GM18505 (cell line): Measurements from ENCODE around the gene CD248.

Experiments
- ATAC-seq: cut with Tn5 transposase; IDR thresholded peaks from one replicate; pipeline ENCODE4 v1.9.1; 2021; ENCODE audit not compliant: unreplicated experiment
- POLR2A ChIP-seq: IDR thresholded peaks from 4 replicates; pipeline ENCODE4 v1.6.1; 2011; ENCODE audit warnings: borderline replicate concordance; ENCODE audit not compliant: insufficient read depth, insufficient read length; ENCODE audit errors: extremely low read depth

Gene CD248

DNA sequence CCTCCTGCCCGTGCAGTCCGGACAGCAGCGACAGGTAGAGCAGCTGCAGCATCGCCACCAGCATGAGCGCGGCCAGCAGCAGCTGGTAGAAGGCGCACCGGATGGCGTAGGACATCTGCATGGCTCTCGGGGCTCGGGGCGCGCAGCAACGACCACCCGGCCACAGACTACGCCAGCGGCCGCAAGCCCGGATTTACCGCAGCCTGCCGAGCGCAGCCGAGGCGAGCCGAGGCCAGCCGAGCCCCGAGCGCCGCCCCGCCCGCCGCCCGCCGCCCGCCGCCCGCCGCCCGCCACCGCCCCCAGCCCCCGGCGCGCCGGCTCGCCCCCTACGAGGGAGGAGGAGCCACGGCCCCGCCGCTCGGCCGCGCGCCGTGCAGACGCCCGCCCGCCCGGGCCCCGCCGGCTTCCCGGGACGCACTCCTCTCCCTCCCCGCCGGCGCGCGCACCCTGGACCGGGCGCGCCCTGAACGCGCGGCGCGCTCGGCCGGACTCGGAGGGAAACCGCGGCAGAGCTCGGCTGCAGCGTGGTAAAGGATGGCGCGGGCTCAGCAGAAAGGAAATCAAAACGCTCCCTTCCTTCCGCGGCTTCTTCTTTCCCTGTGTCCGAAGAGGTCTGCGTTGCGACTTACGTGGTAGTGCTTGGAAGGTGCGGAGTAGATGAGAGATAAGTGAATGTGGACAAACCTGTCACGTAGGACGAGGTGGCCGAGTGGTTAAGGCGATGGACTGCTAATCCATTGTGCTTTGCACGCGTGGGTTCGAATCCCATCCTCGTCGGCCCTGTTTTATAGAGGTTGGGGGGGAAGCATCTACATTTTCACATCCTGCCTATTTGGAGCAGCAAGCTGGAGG, 30.8 kb upstream of the CD248 start, which contains the start of gene B4GAT1:
TSS of gene B4GAT1 (minus strand) at position 205 of the 852 bp plus-strand sequence. CDS start at position 121, 84 bp downstream.
- peak; percentile 38 for ATAC-seq
- TF ChIP-seq POLR2A: peak; percentile 69

DNA sequence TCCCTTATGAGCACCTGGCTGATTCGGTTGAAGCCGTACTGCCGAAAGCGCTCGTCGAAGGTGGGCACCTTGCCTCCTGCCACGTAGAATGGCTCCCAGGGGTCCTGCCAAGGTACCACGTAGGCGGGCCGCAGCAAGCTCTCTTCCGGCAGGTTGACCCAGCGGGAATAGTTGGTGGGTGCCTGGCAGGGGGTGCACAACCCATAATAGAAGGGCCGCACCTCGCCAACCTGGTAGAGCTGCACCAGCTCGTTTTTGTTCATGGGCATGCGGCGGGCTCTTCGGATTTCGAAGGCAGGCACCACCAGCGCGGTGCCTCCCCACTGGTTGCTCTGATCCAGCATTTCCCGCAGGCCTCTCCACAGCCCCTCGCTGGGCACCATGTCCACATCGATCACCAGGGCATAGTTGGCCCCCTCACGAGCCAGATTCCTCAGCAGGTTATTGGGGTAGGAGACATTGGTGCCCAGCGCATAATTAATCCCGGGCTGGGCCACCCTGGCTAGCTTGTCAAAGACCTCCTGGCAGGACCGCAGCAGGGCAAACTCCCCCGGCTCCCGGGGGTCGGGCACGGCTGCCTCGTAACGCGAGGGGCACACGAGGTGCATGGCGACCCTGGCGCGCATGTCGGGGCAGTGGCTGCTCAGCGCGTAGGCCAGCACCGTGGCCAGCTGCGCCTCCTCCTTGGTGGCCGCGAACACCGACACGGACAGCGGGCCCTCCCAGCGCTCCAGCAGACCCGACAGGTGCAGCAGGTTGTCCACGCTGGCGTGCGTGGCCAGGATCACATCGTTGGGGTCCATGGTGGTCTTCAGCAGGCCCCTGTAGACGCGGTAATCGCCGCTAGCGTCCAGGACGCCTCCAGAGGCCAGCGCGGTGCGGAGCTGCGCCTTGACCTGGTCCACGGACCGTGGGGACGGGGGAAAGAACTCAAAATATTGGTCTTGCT, 29.9 kb upstream of the CD248 start:
- ATAC-seq: no peak
- no peak for TF ChIP-seq POLR2A

DNA sequence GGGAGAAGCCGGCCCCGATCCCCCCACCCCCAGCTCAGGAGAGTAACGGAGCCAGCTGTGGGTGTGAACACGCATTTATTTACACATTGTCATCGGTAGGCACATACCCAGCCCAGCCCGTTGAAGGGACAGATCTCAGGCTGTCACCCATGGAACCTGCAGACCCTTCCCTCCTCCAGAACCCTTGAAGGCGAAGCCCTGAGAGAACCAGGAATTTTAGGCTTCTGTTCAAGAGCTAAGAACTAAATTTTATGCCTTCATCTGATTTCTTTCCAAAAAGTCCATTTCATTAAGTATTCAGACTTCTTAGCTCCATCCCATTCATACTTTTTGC, 28.4 kb upstream of the CD248 start:
- ATAC-seq: no peak

GRCh38 chr11:66344550-66345315, 27.9 kb upstream of the CD248 start, which contains the start of gene BRMS1:
BRMS1 (minus strand) TSS chr11:66345104; CDS start chr11:66342234, 2,870 bp downstream.
- TF ChIP-seq POLR2A: peak; percentile 98

More for the DNA sequence above, 28.4 kb upstream of the CD248 start:
- TF ChIP-seq POLR2A: no peak

GRCh38 chr11:66343176-66343575, 26.3 kb upstream of the CD248 start:
- ATAC-seq: no peak
- TF ChIP-seq POLR2A: no peak

More at GRCh38 chr11:66344550-66345315, 27.9 kb upstream of the CD248 start, which contains the start of gene BRMS1:
- ATAC-seq: peak; percentile 59

DNA sequence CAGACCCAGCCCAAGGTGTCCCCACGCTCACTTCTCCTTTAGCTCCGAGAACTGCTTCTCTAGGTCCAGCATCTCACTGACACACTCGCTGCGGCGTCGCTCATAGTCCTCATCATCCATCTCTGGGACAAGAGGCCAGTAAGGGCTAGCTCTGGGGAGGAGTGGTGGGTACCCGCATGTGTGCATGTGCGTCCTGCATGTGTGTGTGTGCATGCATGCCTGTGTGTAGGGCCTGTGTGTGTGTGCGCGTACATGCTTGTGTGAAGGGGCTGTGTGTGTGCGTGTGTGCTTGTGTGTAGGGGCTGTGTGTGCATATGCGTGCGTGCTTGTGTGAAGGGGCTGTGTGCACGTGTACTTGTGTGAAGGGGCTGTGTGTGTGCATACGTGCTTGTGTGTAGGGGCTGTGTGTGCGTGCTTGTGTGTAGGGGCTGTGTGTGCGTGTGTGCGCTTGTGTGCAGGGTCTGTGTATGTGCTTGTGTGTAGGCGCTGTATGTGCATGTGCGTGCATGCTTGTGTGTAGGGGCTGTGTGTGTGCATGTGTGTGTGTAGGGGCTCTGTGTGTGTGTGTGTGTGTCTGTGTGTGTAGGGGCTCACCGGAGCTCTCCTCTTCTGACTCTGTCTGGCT, 24.8 kb upstream of the CD248 start:
- TF ChIP-seq POLR2A: no peak
- ATAC-seq: no peak

DNA sequence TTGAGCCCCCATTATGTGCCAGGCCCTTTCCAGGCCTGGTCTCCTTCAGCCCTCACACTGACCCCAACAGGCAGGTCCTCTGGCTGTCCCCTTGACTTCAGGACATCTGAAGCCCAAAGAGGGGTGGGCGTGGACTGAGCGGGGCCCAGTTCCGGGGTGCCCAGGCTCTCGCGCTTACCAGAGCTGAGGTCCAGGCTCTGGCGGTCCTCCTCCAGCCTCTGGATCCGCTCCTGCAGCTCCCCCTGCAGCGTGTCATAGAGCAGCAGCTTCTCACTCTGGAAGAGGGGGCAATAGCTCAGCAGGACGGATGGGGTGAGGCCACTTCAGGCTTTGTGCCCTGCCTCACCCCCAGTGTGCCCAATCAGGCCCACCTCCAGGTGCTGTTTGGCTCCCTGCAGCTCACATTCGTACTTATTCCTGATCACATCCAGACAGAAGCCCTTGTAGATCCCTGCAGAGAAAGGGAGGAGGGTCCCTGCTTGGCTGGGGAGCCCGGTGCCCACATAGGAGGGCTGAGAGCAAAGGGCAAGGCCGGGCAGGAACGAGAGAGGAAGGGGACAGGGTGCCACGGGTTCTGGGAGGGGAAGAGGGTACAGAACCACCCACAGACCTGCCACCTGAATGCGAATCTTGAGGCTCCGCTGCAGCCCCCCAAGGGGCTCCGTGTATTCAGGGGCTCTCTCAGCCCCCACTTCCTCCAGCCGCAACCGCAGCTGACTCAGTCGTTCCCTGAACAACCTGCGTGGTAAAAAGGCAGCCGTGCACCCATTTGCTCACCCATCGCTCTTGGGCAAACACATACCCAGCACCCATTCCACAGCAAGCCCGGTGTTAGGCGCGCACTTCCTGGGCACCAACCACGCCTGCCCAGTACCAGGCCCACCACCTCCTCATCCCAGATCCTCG, 24.0 kb upstream of the CD248 start:
- ATAC-seq: no peak
- no peak for TF ChIP-seq POLR2A

DNA sequence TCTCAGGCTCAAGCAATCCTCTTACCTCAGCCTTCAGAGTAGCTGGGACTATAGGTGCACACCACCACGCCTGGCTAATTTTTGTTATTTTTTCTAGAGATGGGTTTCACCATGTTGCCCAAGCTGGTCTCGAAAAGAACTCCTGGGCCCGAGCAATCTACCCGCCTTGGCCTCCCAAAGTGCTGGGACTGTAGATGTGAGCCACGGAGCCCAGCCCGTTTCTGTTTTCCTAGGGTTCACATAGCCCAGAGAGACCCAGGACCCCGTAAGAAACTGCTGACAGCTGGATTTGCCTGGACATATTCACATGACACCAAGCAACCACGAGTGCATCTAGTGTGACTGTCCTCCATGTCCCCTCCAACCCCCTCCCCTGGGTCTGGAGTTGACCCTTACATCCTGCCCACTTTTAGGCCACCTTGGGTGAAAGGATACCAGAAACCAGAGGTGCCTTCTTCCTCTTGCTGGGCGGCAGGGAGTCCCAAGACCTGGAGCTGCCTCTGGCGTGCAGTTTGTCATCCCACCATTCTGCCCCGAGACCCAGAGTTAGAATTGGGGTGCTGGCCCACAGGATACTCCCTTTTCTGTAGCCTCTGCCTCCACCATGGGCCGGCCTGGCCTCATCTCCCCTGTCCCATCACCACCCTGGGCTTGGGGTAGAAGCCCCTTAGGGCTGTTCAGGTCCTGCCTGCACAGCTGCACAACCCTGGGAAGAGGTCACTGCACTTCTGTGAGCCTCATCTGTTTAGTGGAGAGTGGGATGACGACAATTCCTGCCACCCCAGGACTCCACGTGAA, 23.0 kb upstream of the CD248 start:
- ATAC-seq: no peak
- TF ChIP-seq POLR2A: no peak

DNA sequence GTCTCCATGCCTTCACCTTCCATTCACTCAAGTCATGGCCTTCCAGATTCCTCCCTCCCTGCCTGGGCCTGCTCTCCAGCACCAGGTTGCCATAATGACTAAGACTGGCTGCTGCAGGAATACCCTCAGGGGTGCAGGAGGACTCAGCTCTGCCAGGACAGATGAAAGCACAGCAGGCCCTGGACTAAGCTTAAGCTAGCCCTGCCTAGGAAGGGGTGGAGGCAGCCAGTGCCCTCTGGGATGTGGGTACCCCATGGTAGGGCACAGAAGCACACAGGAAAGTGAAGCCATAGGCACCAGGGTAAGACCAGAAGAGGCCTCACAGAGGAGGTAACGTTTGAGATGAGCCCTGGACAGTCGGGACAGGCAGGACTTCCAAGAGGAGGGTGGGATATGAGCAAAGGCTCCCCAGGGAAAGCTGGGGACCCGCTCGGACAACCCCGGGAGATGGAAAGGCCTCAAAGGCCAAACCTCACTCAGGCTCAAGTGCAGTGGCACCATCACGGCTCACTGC, 22.4 kb upstream of the CD248 start:
- TF ChIP-seq POLR2A: no peak
- no peak for ATAC-seq

DNA sequence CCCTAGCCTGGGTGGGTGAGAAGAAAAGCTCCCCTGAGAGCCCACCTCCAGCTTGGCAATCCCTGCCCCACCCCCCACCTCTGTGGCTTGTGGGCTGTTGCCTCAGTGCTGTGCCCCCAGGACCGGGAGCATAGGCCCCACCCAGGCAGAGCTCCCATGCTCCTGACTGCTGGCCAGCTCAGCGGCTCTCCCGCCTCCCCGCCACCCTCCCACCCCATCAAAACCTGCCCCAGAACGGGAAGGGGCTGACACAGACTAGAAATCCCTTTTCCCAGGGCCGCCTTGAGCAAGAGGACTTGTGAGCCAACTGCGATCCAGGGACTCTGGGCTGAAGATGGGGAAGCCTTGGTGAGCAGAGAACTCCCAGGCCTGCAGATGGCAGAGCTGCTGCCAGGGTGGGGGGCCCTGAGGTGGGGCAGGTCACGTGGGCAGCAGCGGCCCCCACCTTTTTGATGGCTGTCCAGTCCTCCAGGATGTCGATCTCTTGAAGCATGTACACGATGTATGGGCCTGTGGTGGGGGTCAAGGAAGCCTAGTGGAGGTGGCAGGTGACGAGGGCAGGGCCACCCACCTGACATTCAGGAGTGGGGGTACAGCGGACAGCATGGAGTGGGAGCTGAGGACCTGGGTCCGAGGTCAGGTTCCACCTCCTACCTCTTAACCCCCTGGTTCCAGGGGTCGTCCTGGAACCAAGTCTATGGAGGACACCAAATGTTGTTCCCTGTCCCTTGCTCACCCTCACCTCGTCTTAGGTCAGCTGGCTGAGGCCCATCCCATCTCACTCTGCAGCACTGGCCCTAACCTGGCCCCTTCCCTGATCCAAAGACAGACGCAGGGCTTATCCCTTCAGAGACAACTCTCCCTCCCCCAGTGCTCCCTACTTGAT, 21.7 kb upstream of the CD248 start:
- TF ChIP-seq POLR2A: no peak
- ATAC-seq: no peak
